ENCODE results near the gene ZFP28. TPM values are rescaled to one million over a fixed set of nuclear protein-coding genes. Genes with fewer than 3 reads are reported as not detected.

The ZFP28 gene
- total and polyA plus RNA-seq, 2 of the 8 experiments (the other 6 are each of a cell fraction or from before 2014, with no cell fraction given) = 1.6 to 4.5 TPM

DNA sequence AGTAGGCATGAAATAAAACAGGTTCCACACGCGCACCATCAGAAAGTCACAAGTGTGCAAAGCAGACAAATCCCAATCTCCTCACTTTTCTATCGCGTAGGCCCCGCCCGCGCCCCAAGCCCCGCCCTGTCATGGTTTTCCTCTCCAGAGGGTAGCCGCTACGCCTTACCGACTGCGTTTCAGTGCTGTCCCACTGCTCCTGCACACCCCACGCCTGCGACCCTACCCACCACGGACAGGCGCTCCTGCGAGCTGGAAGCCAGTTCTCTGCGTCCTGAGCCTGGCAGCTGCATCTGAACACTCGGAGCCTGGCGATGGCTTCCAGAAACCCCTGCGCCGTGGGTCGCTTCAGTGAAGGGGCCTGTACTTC is 28.1 kb downstream of the ZFP28 start (continued):
- TF ChIP-seq EGR1 (IDR thresholded peaks at IDR 0.05; ENCODE audit: borderline replicate concordance, low read depth, low read length) = no peak
- no peak for TF ChIP-seq GABPA (IDR thresholded peaks at IDR 0.05; ENCODE audit: borderline replicate concordance, insufficient read depth, low read length)
- TF ChIP-seq, protein P1, sequence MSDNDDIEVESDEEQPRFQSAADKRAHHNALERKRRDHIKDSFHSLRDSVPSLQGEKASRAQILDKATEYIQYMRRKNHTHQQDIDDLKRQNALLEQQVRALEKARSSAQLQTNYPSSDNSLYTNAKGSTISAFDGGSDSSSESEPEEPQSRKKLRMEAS (IDR thresholded peaks at IDR 0.05) = no peak
- no peak for TF ChIP-seq CHD1 (IDR thresholded peaks at IDR 0.05; ENCODE audit: low read depth, low read length)
- TF ChIP-seq GTF2F1 (IDR thresholded peaks at IDR 0.05; ENCODE audit: borderline replicate concordance, low read depth, low read length) = no peak
- TF ChIP-seq KDM1A (IDR thresholded peaks at IDR 0.05; ENCODE audit: borderline replicate concordance, low read length) = no peak
- no peak for TF ChIP-seq BACH1 (IDR thresholded peaks at IDR 0.05; ENCODE audit: low read length)
- TF ChIP-seq, protein P2, sequence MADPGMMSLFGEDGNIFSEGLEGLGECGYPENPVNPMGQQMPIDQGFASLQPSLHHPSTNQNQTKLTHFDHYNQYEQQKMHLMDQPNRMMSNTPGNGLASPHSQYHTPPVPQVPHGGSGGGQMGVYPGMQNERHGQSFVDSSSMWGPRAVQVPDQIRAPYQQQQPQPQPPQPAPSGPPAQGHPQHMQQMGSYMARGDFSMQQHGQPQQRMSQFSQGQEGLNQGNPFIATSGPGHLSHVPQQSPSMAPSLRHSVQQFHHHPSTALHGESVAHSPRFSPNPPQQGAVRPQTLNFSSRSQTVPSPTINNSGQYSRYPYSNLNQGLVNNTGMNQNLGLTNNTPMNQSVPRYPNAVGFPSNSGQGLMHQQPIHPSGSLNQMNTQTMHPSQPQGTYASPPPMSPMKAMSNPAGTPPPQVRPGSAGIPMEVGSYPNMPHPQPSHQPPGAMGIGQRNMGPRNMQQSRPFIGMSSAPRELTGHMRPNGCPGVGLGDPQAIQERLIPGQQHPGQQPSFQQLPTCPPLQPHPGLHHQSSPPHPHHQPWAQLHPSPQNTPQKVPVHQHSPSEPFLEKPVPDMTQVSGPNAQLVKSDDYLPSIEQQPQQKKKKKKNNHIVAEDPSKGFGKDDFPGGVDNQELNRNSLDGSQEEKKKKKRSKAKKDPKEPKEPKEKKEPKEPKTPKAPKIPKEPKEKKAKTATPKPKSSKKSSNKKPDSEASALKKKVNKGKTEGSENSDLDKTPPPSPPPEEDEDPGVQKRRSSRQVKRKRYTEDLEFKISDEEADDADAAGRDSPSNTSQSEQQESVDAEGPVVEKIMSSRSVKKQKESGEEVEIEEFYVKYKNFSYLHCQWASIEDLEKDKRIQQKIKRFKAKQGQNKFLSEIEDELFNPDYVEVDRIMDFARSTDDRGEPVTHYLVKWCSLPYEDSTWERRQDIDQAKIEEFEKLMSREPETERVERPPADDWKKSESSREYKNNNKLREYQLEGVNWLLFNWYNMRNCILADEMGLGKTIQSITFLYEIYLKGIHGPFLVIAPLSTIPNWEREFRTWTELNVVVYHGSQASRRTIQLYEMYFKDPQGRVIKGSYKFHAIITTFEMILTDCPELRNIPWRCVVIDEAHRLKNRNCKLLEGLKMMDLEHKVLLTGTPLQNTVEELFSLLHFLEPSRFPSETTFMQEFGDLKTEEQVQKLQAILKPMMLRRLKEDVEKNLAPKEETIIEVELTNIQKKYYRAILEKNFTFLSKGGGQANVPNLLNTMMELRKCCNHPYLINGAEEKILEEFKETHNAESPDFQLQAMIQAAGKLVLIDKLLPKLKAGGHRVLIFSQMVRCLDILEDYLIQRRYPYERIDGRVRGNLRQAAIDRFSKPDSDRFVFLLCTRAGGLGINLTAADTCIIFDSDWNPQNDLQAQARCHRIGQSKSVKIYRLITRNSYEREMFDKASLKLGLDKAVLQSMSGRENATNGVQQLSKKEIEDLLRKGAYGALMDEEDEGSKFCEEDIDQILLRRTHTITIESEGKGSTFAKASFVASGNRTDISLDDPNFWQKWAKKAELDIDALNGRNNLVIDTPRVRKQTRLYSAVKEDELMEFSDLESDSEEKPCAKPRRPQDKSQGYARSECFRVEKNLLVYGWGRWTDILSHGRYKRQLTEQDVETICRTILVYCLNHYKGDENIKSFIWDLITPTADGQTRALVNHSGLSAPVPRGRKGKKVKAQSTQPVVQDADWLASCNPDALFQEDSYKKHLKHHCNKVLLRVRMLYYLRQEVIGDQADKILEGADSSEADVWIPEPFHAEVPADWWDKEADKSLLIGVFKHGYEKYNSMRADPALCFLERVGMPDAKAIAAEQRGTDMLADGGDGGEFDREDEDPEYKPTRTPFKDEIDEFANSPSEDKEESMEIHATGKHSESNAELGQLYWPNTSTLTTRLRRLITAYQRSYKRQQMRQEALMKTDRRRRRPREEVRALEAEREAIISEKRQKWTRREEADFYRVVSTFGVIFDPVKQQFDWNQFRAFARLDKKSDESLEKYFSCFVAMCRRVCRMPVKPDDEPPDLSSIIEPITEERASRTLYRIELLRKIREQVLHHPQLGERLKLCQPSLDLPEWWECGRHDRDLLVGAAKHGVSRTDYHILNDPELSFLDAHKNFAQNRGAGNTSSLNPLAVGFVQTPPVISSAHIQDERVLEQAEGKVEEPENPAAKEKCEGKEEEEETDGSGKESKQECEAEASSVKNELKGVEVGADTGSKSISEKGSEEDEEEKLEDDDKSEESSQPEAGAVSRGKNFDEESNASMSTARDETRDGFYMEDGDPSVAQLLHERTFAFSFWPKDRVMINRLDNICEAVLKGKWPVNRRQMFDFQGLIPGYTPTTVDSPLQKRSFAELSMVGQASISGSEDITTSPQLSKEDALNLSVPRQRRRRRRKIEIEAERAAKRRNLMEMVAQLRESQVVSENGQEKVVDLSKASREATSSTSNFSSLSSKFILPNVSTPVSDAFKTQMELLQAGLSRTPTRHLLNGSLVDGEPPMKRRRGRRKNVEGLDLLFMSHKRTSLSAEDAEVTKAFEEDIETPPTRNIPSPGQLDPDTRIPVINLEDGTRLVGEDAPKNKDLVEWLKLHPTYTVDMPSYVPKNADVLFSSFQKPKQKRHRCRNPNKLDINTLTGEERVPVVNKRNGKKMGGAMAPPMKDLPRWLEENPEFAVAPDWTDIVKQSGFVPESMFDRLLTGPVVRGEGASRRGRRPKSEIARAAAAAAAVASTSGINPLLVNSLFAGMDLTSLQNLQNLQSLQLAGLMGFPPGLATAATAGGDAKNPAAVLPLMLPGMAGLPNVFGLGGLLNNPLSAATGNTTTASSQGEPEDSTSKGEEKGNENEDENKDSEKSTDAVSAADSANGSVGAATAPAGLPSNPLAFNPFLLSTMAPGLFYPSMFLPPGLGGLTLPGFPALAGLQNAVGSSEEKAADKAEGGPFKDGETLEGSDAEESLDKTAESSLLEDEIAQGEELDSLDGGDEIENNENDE (IDR thresholded peaks at IDR 0.05; ENCODE audit: insufficient replicate concordance, low read length) = no peak
